ENCODE data around the gene SPRR5.

The SPRR5 gene

GRCh38 chr1:152946651-152947256, at the start of gene SPRR5:
TSS of gene SPRR5 (plus strand) at chr1:152947206. CDS start at chr1:152948555, 1,349 bp downstream.
- in situ Hi-C loops (cut with MboI; ENCODE audit: low sequenced_read_pairs): no loop called here

- in situ Hi-C loops (cut with MboI; ENCODE audit: low sequenced_read_pairs): no loop called here
These were observed 48.0 kb upstream of the SPRR5 start for GRCh38 chr1:152899027-152899426.

- in situ Hi-C loops (cut with MboI; ENCODE audit: low sequenced_read_pairs): no loop called here
These were observed 47.1 kb upstream of the SPRR5 start for GRCh38 chr1:152899883-152900282.

GRCh38 chr1:152901631-152902030, 45.4 kb upstream of the SPRR5 start:
- in situ Hi-C loops (cut with MboI; ENCODE audit: low sequenced_read_pairs): no loop called here

- in situ Hi-C loops (cut with MboI; ENCODE audit: low sequenced_read_pairs): no loop called here
These were observed 44.4 kb upstream of the SPRR5 start for GRCh38 chr1:152902636-152903035.

- in situ Hi-C loops (cut with MboI; ENCODE audit: low sequenced_read_pairs): no loop called here
These were observed 42.1 kb upstream of the SPRR5 start for GRCh38 chr1:152904688-152905440.

GRCh38 chr1:152906023-152906565, 40.9 kb upstream of the SPRR5 start:
- in situ Hi-C loops (cut with MboI; ENCODE audit: low sequenced_read_pairs): no loop called here

- in situ Hi-C loops (cut with MboI; ENCODE audit: low sequenced_read_pairs): no loop called here
These were observed 39.1 kb upstream of the SPRR5 start, which contains the start of gene IVL for GRCh38 chr1:152907686-152908601. TSS of gene IVL (plus strand) at chr1:152908546. CDS start at chr1:152909798, 1,252 bp downstream.

GRCh38 chr1:152909206-152909605, 37.8 kb upstream of the SPRR5 start:
- in situ Hi-C loops (cut with MboI; ENCODE audit: low sequenced_read_pairs): no loop called here

GRCh38 chr1:152912471-152912870, 34.5 kb upstream of the SPRR5 start:
- in situ Hi-C loops (cut with MboI; ENCODE audit: low sequenced_read_pairs): no loop called here

GRCh38 chr1:152912900-152913299, 34.1 kb upstream of the SPRR5 start:
- in situ Hi-C loops (cut with MboI; ENCODE audit: low sequenced_read_pairs): no loop called here

- in situ Hi-C loops (cut with MboI; ENCODE audit: low sequenced_read_pairs): no loop called here
These were observed 29.2 kb upstream of the SPRR5 start for GRCh38 chr1:152917794-152918193.

GRCh38 chr1:152919071-152919470, 27.9 kb upstream of the SPRR5 start:
- in situ Hi-C loops (cut with MboI; ENCODE audit: low sequenced_read_pairs): no loop called here

- in situ Hi-C loops (cut with MboI; ENCODE audit: low sequenced_read_pairs): no loop called here
These were observed 22.8 kb upstream of the SPRR5 start for GRCh38 chr1:152924191-152924590.

- in situ Hi-C loops (cut with MboI; ENCODE audit: low sequenced_read_pairs): no loop called here
These were observed 20.9 kb upstream of the SPRR5 start for GRCh38 chr1:152926091-152926490.

- in situ Hi-C loops (cut with MboI; ENCODE audit: low sequenced_read_pairs): no loop called here
These were observed 18.3 kb upstream of the SPRR5 start for GRCh38 chr1:152928671-152929070.

GRCh38 chr1:152932170-152932811, 14.7 kb upstream of the SPRR5 start:
- in situ Hi-C loops (cut with MboI; ENCODE audit: low sequenced_read_pairs): no loop called here

- in situ Hi-C loops (cut with MboI; ENCODE audit: low sequenced_read_pairs): no loop called here
These were observed 13.8 kb upstream of the SPRR5 start for GRCh38 chr1:152933196-152933595.

- in situ Hi-C loops (cut with MboI; ENCODE audit: low sequenced_read_pairs): no loop called here
These were observed 6.4 kb upstream of the SPRR5 start for GRCh38 chr1:152940614-152941013.

- in situ Hi-C loops (cut with MboI; ENCODE audit: low sequenced_read_pairs): no loop called here
These were observed 5.8 kb upstream of the SPRR5 start for GRCh38 chr1:152941037-152941711.
